ENCODE results near the gene CCDC57. TPM values are rescaled to one million over a fixed set of nuclear protein-coding genes. Genes with fewer than 3 reads are reported as not detected.

CCDC57 gene
- total and polyA plus RNA-seq, 9 of the 15 experiments (the other 6 are each of a cell fraction or from before 2014, with no cell fraction given), result 0.83 to 36.2 (median 13.6) TPM

DNA sequence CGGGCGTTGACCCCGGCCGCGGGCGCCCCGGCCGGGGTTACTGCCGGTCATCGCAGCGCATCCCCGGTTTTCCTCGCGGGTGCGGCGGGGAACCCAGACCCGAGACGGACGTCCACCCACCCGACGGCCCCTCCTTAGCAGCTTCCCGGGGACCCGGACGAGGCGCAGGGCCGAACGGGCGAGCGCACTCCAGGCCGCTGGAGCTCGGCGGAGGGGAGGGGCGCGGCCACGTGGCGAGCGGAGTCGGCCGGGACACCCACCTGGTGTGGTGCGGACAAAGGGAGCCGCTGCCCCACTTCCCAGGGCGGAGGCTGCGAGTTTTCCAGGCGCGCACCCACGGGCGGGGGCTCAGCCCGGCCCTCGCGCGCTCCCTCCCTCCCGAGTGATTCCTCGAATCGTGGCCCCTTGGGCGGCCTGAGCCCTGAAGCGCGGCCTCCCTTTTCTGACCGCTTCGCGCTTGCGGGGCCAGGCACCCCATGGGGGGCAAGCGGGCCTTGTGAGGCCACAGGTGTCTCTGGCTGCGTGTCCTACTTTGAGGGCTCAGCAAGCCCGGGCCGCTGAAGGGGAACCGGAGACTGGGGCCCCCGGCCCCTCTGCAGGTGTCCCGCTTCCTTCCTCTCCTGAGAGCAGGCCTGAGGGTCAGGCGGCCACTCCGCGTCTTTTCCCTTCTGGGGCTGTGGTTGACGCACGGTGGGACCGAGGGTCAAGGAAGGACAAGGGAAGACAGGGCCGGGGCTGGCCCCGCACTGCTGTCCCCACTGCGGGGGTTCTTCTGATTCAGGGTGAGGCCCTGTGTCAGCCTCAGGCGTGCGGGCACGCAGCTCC is 113.5 kb downstream of the CCDC57 start (continued):
- TF ChIP-seq, protein P1, sequence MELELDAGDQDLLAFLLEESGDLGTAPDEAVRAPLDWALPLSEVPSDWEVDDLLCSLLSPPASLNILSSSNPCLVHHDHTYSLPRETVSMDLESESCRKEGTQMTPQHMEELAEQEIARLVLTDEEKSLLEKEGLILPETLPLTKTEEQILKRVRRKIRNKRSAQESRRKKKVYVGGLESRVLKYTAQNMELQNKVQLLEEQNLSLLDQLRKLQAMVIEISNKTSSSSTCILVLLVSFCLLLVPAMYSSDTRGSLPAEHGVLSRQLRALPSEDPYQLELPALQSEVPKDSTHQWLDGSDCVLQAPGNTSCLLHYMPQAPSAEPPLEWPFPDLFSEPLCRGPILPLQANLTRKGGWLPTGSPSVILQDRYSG (tag; conservative IDR thresholded peaks at IDR 0.05; ENCODE audit: low read depth), result peak; percentile 78
- no peak for TF ChIP-seq TCF7L2 (IDR thresholded peaks at IDR 0.05; ENCODE audit: low read depth, low read length)
- TF ChIP-seq MNT (conservative IDR thresholded peaks at IDR 0.05), result peak; percentile 92 to 96
- TF ChIP-seq ZNF444 (CRISPR knock-in tag; IDR thresholded peaks at IDR 0.05), result no peak
- TF ChIP-seq HNRNPH1 (optimal IDR thresholded peaks at IDR 0.05; ENCODE audit: low read depth, low read length), result no peak
- TF ChIP-seq GTF2F1 (IDR thresholded peaks at IDR 0.05; ENCODE audit: low read depth, low read length), result no peak
- no peak for TF ChIP-seq ZNF280A (IDR thresholded peaks at IDR 0.05; ENCODE audit: low read depth, partially characterized antibody)
- TF ChIP-seq MTA3 (IDR thresholded peaks at IDR 0.05; ENCODE audit: borderline replicate concordance), result 0 out of 2 replicates have a peak, but pooled peaks have one; percentile 66
- peak in 1 of 2 experiments; percentile 14; a peak in 1 of 4 replicates for TF ChIP-seq NONO (IDR thresholded peaks at IDR 0.05; ENCODE audit: low read depth in 2 of 2, low read length in 1 of 2)
- 0 out of 2 replicates have a peak, but pooled peaks have one; percentile 11 for TF ChIP-seq ZNF57 (CRISPR knock-in tag; IDR thresholded peaks at IDR 0.05)
- no peak for TF ChIP-seq RFX7 (CRISPR knock-in tag; IDR thresholded peaks at IDR 0.05)
- peak; percentile 64 for TF ChIP-seq NCOR1 (IDR thresholded peaks at IDR 0.05)
